Vagina (tissue), 2 donors: ENCODE results near the gene RPL34. TPM values are rescaled to one million over a fixed set of nuclear protein-coding genes. Genes with fewer than 3 reads are reported as not detected.

Source experiments
- DNase-seq, 2 donors: peaks; one replicate each; pipeline ENCODE4 v3.0.0-alpha.2; 2017; ENCODE audit errors: extremely low spot score in 2 of 2
- H3K27ac ChIP-seq: fragments of 200-600 bp; sonication (generic); one replicate; pipeline ENCODE4 v1.5.1; 2019
- H3K27me3 ChIP-seq: fragments of 200-600 bp; sonication (generic); one replicate; pipeline ENCODE4 v1.5.1; 2019
- H3K36me3 ChIP-seq, 2 donors: fragments of 200-600 bp; sonication (generic); one replicate each; pipeline ENCODE4 v1.5.1; 2017 to 2019
- H3K4me1 ChIP-seq: fragments of 200-600 bp; sonication (generic); one replicate; pipeline ENCODE4 v1.5.1; 2019
- H3K4me3 ChIP-seq, 2 donors: fragments of 200-600 bp; sonication (generic); 1 replicate in 1 of 2; 2 replicates in 1 of 2; pipeline ENCODE4 v1.5.1; 2016 to 2019
- H3K9me3 ChIP-seq: fragments of 200-600 bp; sonication (generic); one replicate; pipeline ENCODE4 v1.5.1; 2019
- POLR2A ChIP-seq, 2 donors: fragments of 450-650 bp; IDR thresholded peaks; one replicate each; pipeline ENCODE4 v1.6.1; 2017; ENCODE audit warnings: antibody characterized with exemption in 2 of 2, mild to moderate bottlenecking in 2 of 2, moderate library complexity in 2 of 2
- POLR2AphosphoS5 ChIP-seq, 2 donors: sonication (generic); formaldehyde crosslinking; IDR thresholded peaks; one replicate each; pipeline ENCODE4 v1.9.0; 2017; ENCODE audit warnings: antibody characterized with exemption in 2 of 2, mild to moderate bottlenecking in 2 of 2, low read depth in 1 of 2; ENCODE audit not compliant: insufficient read depth in 1 of 2
- intact Hi-C: fragments of 100-400 bp; cut with DNase I; formaldehyde crosslinking; loops from one replicate; pipeline ENCODE4 v1.15.1; 2023
- total RNA-seq: library from RNA; depleted of rRNA; stranded (reverse); fragments of >200 nt; gene quantifications from one replicate; pipeline ENCODE4 v1.2.3, GENCODE V29; 2016
- TF ChIP-seq, protein P1 (sequence below), 3 experiments: fragments of 450-650 bp in 2 of 3; fragments of 200-600 bp in 1 of 3; sonication (generic) in 1 of 3; IDR thresholded peaks; one replicate each; pipeline ENCODE4 v1.5.1; 2017 to 2019; ENCODE audit warnings: antibody characterized with exemption in 3 of 3, mild to moderate bottlenecking in 2 of 3, moderate library complexity in 2 of 3

Gene RPL34
- total RNA-seq, result 1,086 TPM

DNA sequence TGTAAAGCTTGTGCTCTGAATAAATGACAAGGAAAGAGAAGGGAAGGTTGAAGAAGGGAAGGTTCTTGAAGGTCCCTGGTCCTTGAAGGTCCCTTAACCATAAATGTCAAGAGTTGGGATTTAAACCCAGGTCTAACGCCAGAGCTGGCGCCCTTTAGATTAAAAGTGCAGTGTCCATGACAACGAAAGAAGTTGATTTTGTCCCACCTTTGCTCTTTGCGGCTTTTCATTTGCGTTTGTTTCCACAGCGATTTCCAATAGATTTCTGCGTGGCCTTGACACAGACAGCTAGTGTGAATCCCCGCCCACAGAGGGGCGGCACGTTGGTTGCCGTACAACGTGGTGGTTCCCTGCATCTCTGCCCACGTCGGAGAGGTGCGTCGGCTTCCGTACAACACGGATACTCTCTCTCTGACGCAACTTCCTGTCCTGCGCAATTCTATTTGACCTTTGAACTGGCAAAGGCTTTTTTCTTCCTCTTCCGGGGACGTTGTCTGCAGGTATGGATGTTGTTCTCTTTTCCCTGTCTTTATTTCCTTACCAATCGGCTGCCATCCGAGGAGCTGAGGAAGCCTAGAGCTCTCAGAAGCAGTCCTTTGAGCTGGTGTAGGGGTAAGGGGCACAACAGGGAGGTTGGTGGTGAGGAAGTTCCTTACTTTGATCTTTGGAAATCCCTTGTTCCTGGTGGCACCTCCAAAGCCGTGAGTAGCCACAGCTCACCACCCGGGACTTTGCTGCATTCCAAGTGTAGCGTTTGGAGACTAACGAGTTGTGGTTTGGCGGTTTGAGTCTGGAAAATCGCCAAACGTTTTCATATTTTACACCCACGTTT lies at the start of gene RPL34:
TSS of gene RPL34 (plus strand) at position 476 of the 832 bp plus-strand sequence. CDS start 1,384 bp downstream, outside the sequence.
- intact Hi-C loops, result no loop called here
- TF ChIP-seq POLR2AphosphoS5 (IDR thresholded peaks at IDR 0.05; ENCODE audit: insufficient read depth in 1 of 2, low read depth in 1 of 2), result peak; percentile 83 to 100
- TF ChIP-seq, protein P1, sequence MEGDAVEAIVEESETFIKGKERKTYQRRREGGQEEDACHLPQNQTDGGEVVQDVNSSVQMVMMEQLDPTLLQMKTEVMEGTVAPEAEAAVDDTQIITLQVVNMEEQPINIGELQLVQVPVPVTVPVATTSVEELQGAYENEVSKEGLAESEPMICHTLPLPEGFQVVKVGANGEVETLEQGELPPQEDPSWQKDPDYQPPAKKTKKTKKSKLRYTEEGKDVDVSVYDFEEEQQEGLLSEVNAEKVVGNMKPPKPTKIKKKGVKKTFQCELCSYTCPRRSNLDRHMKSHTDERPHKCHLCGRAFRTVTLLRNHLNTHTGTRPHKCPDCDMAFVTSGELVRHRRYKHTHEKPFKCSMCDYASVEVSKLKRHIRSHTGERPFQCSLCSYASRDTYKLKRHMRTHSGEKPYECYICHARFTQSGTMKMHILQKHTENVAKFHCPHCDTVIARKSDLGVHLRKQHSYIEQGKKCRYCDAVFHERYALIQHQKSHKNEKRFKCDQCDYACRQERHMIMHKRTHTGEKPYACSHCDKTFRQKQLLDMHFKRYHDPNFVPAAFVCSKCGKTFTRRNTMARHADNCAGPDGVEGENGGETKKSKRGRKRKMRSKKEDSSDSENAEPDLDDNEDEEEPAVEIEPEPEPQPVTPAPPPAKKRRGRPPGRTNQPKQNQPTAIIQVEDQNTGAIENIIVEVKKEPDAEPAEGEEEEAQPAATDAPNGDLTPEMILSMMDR (IDR thresholded peaks at IDR 0.05), result no peak
- peak; percentile 63 to 88 for TF ChIP-seq POLR2A (IDR thresholded peaks at IDR 0.05)
- peaks cover 44% of the 10 kb centered on the region for H3K4me1 ChIP-seq
- no peaks in the 10 kb centered on the region for H3K27me3 ChIP-seq
- peak; percentile 98 for DNase-seq
- no peaks in the 10 kb centered on the region for H3K9me3 ChIP-seq
- peak within 1 kb of the TSS; percentile 70 to 91 for H3K4me3 ChIP-seq
- H3K27ac ChIP-seq, result peak within 1 kb of the TSS; percentile 75
- peaks cover 0 to 31% of the 10 kb centered on the region in 2 donors for H3K36me3 ChIP-seq

DNA sequence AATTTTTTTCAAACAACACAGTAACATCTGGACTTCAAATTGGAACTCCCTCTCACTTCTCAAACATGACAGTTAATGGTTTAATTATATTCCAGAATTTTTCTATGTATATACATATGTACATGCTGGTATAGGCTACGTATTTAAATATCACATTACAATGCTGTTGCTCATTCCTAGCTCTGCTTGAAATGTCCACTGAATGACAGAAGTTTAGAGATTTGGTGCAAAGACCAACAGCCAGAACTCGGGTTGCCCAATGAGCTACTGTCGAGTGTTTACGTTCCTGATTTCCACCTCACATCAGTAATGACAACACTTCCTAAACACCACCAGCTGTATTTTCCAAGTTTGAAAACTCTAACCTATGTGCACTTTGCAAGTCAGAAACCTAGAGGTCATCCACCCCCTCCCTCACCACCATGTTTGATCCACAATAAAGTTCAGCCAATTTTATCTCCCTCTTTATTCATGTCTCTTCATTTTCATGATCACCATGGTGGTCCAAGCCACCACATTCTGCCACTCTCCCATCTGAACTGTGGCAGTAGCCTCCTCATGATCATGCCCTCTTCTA lies 49.3 kb upstream of the RPL34 start:
- Histone ChIP-seq H3K9me3 (no peaks in the 10 kb centered on the region), H3K4me1 (no peaks in the 10 kb centered on the region), H3K36me3 (no peaks in the 10 kb centered on the region), H3K27me3 (no peaks in the 10 kb centered on the region), H3K27ac (no peak overlapping the region), H3K4me3 (no peak overlapping the region)
- no peak for DNase-seq
- intact Hi-C loops, result no loop called here
- TF ChIP-seq POLR2AphosphoS5 (IDR thresholded peaks at IDR 0.05; ENCODE audit: insufficient read depth in 1 of 2, low read depth in 1 of 2) (no peak), POLR2A (IDR thresholded peaks at IDR 0.05) (no peak)
- TF ChIP-seq, protein P1 (IDR thresholded peaks at IDR 0.05), result no peak

DNA sequence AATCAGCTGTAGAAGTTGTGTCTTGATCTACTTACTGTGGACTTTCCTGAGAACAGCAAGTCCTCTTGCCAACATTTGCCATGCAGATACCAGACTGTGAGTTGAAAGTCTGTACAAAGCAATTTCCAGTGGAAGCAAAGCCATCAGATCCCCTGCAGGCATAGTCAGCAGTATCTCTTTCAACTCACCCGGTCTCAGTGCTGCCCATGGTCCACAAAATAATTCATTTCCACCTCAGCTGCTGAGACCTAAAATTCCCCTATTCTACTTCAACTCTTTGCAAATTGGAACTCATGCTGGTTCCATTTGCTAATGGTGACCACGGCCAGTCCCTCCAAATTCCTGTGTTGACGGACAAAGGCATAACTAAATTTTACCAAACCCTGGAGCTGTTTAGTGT lies 46.0 kb upstream of the RPL34 start:
- TF ChIP-seq POLR2AphosphoS5 (IDR thresholded peaks at IDR 0.05; ENCODE audit: insufficient read depth in 1 of 2, low read depth in 1 of 2) (no peak), POLR2A (IDR thresholded peaks at IDR 0.05) (no peak)
- TF ChIP-seq, protein P1 (IDR thresholded peaks at IDR 0.05), result no peak
- H3K27me3 ChIP-seq, result no peaks in the 10 kb centered on the region
- no peaks in the 10 kb centered on the region for H3K4me1 ChIP-seq
- H3K9me3 ChIP-seq, result no peaks in the 10 kb centered on the region
- no peak overlapping the region for H3K27ac ChIP-seq
- intact Hi-C loops, result no loop called here
- DNase-seq, result no peak
- no peak overlapping the region for H3K4me3 ChIP-seq
- H3K36me3 ChIP-seq, result no peaks in the 10 kb centered on the region

DNA sequence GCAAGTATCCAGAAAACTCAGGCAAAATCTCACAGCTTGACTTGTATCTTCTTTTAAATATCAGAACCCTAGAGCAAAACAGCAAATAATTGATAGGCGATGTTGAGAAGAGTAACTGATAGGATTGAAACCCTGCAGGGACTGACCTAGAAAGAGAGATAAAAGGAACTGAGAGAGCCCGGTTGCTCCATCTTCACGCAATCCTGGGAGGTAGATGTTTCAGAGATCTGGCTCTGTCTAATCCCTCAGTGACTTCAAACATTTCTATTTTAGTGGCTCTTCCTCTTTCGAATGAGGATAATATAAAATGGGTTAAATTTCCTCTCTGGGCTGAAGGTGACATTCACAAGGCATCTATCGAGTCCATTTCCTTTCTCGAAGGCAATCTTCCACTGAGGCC lies 39.3 kb upstream of the RPL34 start:
- no peaks in the 10 kb centered on the region for H3K27me3 ChIP-seq
- no peak for DNase-seq
- no peaks in the 10 kb centered on the region for H3K36me3 ChIP-seq
- no peak overlapping the region for H3K27ac ChIP-seq
- TF ChIP-seq, protein P1 (IDR thresholded peaks at IDR 0.05), result no peak
- intact Hi-C loops, result no loop called here
- no peak overlapping the region for H3K4me3 ChIP-seq
- no peaks in the 10 kb centered on the region for H3K9me3 ChIP-seq
- no peaks in the 10 kb centered on the region for H3K4me1 ChIP-seq

DNA sequence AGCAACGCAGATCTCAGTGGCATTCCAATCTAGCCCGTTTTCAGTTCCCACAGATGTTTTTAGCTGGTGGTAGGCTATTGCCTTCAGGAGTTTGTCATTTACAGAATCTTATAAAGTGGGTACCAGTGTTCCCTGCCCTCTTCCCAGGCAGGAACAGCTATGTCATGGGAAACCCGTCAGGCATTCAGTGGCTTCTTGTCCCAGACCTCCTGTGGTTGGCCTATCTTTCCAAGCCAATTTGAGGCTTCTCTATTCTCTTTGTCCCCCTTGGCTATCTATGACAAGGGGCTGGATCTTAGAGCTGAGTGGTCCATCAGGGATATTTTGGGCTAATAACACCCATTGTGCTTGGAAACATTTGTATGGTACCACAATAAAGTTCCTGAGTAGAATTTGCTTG lies 33.6 kb upstream of the RPL34 start:
- intact Hi-C loops, result no loop called here
- no peak overlapping the region for H3K27ac ChIP-seq
- H3K9me3 ChIP-seq, result no peaks in the 10 kb centered on the region
- no peak for DNase-seq
- H3K36me3 ChIP-seq, result no peaks in the 10 kb centered on the region
- no peaks in the 10 kb centered on the region for H3K27me3 ChIP-seq
- no peak overlapping the region for H3K4me3 ChIP-seq
- TF ChIP-seq POLR2AphosphoS5 (IDR thresholded peaks at IDR 0.05; ENCODE audit: insufficient read depth in 1 of 2, low read depth in 1 of 2) (no peak), POLR2A (IDR thresholded peaks at IDR 0.05) (no peak)
- TF ChIP-seq, protein P1 (IDR thresholded peaks at IDR 0.05), result no peak
- no peaks in the 10 kb centered on the region for H3K4me1 ChIP-seq
